Activated T-cell treated with anti-CD3 and anti-CD28 coated beads, Interleukin-2, amount 50 U/mL, for 72 hours (primary cell): ENCODE results near the gene MRPS33. TPM values are rescaled to one million over a fixed set of nuclear protein-coding genes. Genes with fewer than 3 reads are reported as not detected.

Experiments
- ATAC-seq, 2 donors: fragments of 150-1000 bp; cut with Tn5 transposase; replicated peaks in 1 of 2; 2 replicates each; pipeline ENCODE4 v1.10.0; 2021; ENCODE audit warnings: moderate library complexity in 2 of 2, mild to moderate bottlenecking in 1 of 2
- DNase-seq, 2 donors: peaks; one replicate each; pipeline ENCODE4 v3.0.0; 2021 to 2022; ENCODE audit warnings: mixed read lengths in 1 of 2
- H3K27ac Mint-ChIP-seq: one replicate; pipeline ENCODE4 v1.8.0; 2022; ENCODE audit warnings: mild to moderate bottlenecking, moderate library complexity, mixed read lengths
- H3K27me3 Mint-ChIP-seq: one replicate; pipeline ENCODE4 v1.8.0; 2022; ENCODE audit warnings: low read depth, mixed read lengths
- H3K36me3 Mint-ChIP-seq, 2 donors: one replicate each; pipeline ENCODE4 v1.8.0; 2022; ENCODE audit warnings: mixed read lengths in 2 of 2, mild to moderate bottlenecking in 1 of 2; ENCODE audit not compliant: insufficient read depth in 2 of 2
- H3K4me1 Mint-ChIP-seq: one replicate; pipeline ENCODE4 v1.8.0; 2022; ENCODE audit warnings: low read depth, mixed read lengths
- H3K4me3 Mint-ChIP-seq, 2 donors: one replicate each; pipeline ENCODE4 v1.8.0; 2022; ENCODE audit warnings: mild to moderate bottlenecking in 2 of 2, mixed read lengths in 2 of 2, moderate library complexity in 2 of 2
- H3K9me3 Mint-ChIP-seq, 2 donors: one replicate each; pipeline ENCODE4 v1.8.0; 2022; ENCODE audit warnings: mixed read lengths in 2 of 2
- total RNA-seq, 2 donors: library from RNA; stranded (reverse); gene quantifications; one replicate each; pipeline ENCODE4 v1.2.3, GENCODE V29; 2022

MRPS33 gene
- total RNA-seq, 2 donors from 2014 or later = 87.6 to 96.0 TPM

DNA sequence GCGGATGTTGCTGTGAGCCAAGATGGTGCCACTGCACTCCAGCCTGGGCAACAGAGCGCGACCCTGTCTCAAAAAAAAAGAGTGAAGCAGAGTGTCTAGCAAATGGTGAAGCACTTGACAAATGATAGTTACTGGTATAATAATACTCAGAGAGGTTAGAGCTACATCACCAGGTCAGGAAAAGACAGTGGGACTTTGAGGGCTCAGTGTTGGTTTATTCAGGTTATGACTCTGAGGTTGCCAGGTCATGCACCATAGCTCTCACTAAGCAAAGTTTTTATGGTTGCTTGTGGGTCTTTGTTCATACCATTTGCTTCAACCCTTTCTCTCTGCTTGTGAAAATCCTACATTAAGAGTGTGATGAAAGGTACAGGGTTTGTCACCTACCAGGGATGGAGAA is 13.6 kb downstream of the MRPS33 start:
- no peaks in the 10 kb centered on the region for H3K9me3 Mint-ChIP-seq
- peaks cover 0 to 3% of the 10 kb centered on the region in 2 donors for H3K36me3 Mint-ChIP-seq
- H3K4me3 Mint-ChIP-seq = no peak overlapping the region
- DNase-seq (no peak), ATAC-seq (peak in 1 of 2 donors; percentile 17)
- no peak overlapping the region for H3K27ac Mint-ChIP-seq
- peaks cover 7% of the 10 kb centered on the region for H3K27me3 Mint-ChIP-seq
- H3K4me1 Mint-ChIP-seq = no peaks in the 10 kb centered on the region

DNA sequence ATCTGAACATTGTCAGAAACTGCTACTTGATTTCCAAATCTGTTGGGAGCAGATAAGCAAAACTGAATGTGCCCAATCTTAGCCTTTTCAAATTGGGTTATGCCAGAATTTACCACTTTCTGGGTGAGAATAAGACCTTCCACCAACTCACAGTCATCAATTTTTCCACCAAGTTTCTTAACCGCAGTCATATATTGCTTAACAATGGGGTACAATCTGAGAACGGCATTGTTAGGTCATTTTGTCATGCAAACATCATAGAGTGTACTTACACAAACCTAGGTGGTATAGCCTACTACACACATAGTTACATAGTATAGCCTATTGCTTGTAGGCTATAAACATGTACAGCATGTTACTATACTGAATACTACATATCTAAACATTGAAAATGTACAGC is 16.0 kb downstream of the MRPS33 start:
- no peaks in the 10 kb centered on the region for H3K4me1 Mint-ChIP-seq
- no peak overlapping the region for H3K27ac Mint-ChIP-seq
- no peak for DNase-seq
- no peak overlapping the region for H3K4me3 Mint-ChIP-seq
- no peaks in the 10 kb centered on the region for H3K36me3 Mint-ChIP-seq
- ATAC-seq = no peak
- no peaks in the 10 kb centered on the region for H3K9me3 Mint-ChIP-seq
- H3K27me3 Mint-ChIP-seq = peaks cover 7% of the 10 kb centered on the region

DNA sequence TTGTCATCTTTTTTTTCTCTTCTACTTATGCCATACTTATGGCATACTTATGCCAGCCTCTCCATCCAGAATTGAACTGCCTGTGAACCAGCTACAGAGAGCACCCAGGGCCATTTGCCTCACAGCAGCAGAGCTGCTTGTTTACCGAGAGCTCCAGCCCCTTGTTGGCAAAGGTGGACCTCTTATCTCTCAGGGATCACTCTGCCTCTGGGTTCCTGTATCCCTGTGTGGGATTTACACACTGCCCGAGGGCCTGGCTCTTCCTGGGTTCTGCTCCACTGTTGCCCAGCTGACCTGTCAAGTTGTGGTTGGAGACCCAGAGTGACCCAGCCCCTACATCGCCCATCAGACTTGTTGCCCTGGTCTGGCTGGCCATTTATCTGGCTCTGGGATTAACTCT is 22.3 kb downstream of the MRPS33 start:
- DNase-seq = no peak
- H3K4me1 Mint-ChIP-seq = no peaks in the 10 kb centered on the region
- H3K27me3 Mint-ChIP-seq = no peaks in the 10 kb centered on the region
- no peaks in the 10 kb centered on the region for H3K36me3 Mint-ChIP-seq
- no peak overlapping the region for H3K27ac Mint-ChIP-seq
- no peak overlapping the region for H3K4me3 Mint-ChIP-seq
- no peaks in the 10 kb centered on the region for H3K9me3 Mint-ChIP-seq
- ATAC-seq = no peak

DNA sequence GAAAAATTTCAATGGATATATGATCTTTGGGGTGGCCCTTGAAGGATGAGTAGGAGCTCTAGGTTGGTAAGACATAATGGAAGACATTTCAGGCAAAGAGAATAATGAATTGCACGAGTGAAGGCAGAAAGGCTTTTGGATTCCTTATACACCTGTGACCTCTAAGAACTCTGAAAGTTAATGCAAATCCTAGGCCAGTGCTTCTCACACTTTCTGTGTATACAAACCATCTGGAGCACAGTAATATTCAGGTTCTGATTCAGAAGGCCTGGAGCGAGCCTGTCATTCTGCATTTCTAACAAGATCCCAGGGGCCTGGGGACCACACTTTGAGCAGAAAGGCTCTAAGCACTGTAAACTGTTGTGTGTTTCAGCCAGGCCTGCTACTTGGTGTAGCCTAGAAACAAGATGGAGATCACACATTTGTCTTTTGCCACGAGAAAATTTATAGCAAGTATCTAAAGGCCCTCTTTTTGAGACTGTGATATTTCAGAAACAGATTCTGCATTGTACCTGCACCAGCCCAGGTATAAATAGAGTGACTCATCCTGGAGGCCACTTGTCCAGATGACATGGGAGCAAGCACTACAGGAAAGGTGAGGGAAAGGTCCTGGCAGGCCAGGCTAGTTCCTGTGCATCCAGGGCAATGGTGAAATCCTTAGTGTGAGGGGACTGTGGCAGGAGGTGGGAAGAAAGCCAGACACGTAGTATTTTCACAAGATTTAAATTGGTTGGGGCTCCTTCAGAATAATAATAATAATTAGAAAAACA is 24.4 kb downstream of the MRPS33 start:
- H3K36me3 Mint-ChIP-seq = no peaks in the 10 kb centered on the region
- H3K9me3 Mint-ChIP-seq = no peaks in the 10 kb centered on the region
- H3K27me3 Mint-ChIP-seq = no peaks in the 10 kb centered on the region
- H3K27ac Mint-ChIP-seq = no peak overlapping the region
- no peak overlapping the region for H3K4me3 Mint-ChIP-seq
- DNase-seq = no peak
- H3K4me1 Mint-ChIP-seq = no peaks in the 10 kb centered on the region
- no peak for ATAC-seq

DNA sequence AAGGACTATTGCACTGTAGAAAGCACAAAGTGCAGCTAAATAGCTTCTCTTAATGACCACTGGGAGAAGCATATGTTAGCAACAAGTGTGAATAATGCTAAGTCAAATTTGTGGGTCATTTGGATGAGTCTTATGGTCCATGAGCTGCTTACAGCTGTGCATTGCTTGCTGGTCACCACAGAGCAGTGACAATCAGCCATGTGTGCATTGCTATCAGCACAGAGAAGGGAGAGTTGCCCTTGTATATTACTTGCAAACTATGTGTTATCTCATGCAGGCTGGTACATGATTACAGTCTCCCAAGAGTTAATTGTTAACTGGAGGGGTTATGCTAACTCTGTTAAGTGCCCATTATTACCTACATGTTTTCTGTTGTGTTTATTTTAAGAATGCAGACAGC is 25.7 kb downstream of the MRPS33 start:
- Mint-ChIP-seq H3K36me3 (peaks cover 0 to 2% of the 10 kb centered on the region in 2 donors), H3K4me3 (no peak overlapping the region), H3K9me3 (peaks cover 0 to 1% of the 10 kb centered on the region in 2 donors), H3K27ac (no peak overlapping the region), H3K27me3 (no peaks in the 10 kb centered on the region), H3K4me1 (no peaks in the 10 kb centered on the region)
- DNase-seq = no peak
- ATAC-seq = no peak

DNA sequence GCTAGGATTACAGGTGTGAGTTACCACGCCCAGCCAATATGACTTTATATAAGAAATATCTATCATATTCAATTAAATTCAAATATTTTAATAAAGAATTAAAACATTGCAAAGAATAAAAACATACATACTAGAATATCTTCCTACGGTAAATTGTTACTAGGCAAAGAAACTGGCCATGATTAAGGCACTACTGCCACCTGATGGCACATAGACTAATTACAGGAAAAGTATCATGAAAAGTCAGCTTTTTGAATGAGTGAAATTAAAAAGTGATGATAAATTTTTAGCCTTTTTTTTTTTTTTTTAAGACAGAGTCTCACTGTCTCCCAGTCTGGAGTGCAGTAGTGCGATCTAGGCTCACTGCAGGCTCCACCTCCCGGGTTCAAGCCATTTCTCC is 30.9 kb downstream of the MRPS33 start:
- no peak overlapping the region for H3K27ac Mint-ChIP-seq
- ATAC-seq (no peak), DNase-seq (peak in 1 of 2 donors; percentile 13)
- H3K36me3 Mint-ChIP-seq = peaks cover 0 to 2% of the 10 kb centered on the region in 2 donors
- no peaks in the 10 kb centered on the region for H3K4me1 Mint-ChIP-seq
- H3K9me3 Mint-ChIP-seq = peaks cover 0 to 1% of the 10 kb centered on the region in 2 donors
- H3K27me3 Mint-ChIP-seq = no peaks in the 10 kb centered on the region
- H3K4me3 Mint-ChIP-seq = no peak overlapping the region

DNA sequence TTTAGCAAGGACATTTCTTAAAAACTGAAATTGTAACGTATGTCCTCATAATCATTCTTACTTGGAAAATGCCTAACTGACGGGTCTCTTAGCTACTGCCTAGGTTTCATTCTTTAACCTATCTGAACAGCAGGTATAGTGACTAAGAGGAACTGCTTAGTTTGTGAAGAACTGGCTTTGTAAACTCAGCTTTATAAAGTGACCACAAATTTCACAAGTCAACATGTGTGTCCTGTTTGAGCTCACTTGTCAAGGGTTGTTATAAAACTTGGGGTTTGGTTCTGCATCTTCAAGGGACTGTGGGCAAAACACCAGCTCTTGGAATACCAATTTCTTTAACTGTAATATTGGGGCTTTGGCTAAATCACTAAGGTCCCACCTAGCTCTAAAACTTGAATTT is 32.2 kb downstream of the MRPS33 start:
- Mint-ChIP-seq H3K4me3 (no peak overlapping the region), H3K27me3 (no peaks in the 10 kb centered on the region), H3K27ac (no peak overlapping the region), H3K9me3 (peaks cover 0 to 1% of the 10 kb centered on the region in 2 donors), H3K36me3 (peaks cover 0 to 2% of the 10 kb centered on the region in 2 donors), H3K4me1 (no peaks in the 10 kb centered on the region)
- no peak for ATAC-seq
- DNase-seq = no peak

DNA sequence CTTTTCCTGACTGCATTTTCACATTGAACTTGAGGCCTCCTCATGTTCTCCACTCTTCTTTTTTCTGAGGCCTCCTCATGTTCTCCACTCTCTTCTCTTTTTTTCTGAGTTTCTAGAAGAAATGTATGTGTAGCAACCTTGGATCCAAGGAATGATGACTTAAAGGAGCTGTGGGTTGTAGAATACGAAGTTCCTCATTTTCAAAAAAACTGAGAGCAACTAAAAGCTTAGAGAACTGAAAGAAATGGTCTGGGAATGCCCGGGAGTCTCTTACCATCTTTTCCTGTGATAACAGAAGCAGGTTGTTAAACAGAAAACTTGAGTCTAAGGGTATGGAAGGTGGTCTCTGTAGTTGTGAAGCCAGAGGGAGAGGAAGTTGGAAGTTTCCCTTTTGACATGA is 32.8 kb downstream of the MRPS33 start:
- Mint-ChIP-seq H3K4me3 (no peak overlapping the region), H3K36me3 (peaks cover 0 to 2% of the 10 kb centered on the region in 2 donors), H3K9me3 (peaks cover 0 to 1% of the 10 kb centered on the region in 2 donors), H3K27me3 (no peaks in the 10 kb centered on the region), H3K27ac (no peak overlapping the region), H3K4me1 (no peaks in the 10 kb centered on the region)
- ATAC-seq (no peak), DNase-seq (no peak)

DNA sequence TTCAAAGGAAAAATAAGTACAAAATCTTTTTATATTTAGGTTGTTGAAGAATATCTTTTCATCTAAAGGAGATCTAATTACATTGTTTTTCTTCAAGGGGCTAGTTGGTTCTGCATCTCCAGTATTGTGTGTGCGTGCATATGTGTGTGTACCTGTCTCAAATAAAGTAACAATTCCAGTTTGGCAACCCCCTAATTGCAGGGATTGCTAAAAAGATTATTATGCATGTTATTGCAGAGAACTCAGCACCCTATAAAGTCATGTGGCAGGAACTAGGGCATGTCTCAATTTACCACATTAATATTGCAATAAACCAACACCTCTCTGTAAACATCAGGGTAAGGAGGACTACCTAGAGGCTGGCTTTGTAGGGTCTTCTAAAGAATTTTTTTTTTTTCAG is 37.0 kb downstream of the MRPS33 start:
- H3K27ac Mint-ChIP-seq = no peak overlapping the region
- ATAC-seq = no peak
- no peak for DNase-seq
- no peaks in the 10 kb centered on the region for H3K36me3 Mint-ChIP-seq
- no peaks in the 10 kb centered on the region for H3K9me3 Mint-ChIP-seq
- H3K4me3 Mint-ChIP-seq = no peak overlapping the region
- H3K27me3 Mint-ChIP-seq = no peaks in the 10 kb centered on the region
- peaks cover 5% of the 10 kb centered on the region for H3K4me1 Mint-ChIP-seq

DNA sequence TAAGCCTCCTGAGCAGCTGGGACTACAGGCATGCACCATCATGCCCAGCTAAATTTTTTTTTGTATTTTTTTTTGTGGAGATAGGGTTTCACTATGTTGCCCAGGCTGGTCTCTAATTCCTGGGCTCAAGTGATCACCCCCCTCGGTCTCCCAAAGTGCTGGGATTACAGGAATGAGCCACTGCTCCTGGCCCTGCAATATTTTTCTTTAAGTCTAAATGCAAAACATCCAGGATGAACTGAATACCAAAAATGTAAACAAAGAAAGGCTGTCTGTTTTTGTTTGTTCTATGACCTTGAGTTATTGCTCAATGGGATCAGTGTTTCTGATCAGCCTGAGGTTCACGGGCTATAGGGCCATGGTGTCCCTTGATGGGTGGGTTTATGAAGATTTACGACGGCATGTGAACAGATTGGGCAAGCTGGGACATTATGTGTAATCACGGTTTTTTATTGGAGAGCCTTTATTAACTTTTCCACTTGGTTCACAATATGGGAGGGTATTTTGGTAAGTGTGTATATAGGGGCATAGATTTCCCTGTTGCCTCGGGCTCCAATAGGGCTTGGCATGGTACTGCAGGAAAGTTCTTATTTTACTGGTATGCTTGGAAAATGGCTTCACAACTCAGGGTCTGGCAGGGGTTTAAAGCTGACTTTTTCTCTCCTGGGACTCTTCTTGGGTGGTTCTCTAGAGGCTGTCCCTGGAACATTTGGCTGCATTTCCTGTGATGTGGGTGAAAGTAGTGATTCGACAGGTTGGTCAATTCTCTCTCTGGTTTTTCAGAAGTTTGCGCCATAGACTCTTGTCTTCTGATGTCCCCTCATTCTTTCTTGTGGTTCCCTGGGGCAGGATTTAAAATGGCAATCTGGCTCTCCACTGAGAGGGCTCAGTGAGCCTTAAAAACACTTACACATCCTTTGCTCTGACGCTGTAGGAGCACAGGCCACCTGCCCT is 41.6 kb downstream of the MRPS33 start:
- DNase-seq = no peak
- peaks cover 5% of the 10 kb centered on the region for H3K4me1 Mint-ChIP-seq
- H3K4me3 Mint-ChIP-seq = no peak overlapping the region
- H3K9me3 Mint-ChIP-seq = no peaks in the 10 kb centered on the region
- no peaks in the 10 kb centered on the region for H3K27me3 Mint-ChIP-seq
- H3K27ac Mint-ChIP-seq = no peak overlapping the region
- no peak for ATAC-seq
- no peaks in the 10 kb centered on the region for H3K36me3 Mint-ChIP-seq

DNA sequence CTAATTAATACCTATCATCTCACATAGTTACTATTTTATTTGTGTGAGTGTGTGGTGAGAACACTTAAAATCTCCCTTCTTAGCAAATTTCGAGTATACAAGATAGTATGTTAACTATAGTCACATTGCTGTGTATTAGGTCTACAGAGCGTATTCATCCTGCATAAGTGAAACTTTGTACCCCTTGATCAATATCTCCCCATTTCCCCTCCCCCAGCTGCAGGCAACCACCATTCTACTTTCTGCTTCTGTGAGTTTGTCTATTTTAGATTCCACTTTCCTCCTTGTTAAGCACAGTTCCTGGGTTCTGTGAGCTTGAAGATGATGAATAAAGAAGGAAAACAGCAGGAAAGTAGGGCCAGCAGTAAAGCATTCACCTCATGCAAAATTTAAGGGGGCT is 42.4 kb downstream of the MRPS33 start:
- DNase-seq (no peak), ATAC-seq (no peak)
- peaks cover 5% of the 10 kb centered on the region for H3K4me1 Mint-ChIP-seq
- no peak overlapping the region for H3K4me3 Mint-ChIP-seq
- H3K36me3 Mint-ChIP-seq = no peaks in the 10 kb centered on the region
- H3K27me3 Mint-ChIP-seq = no peaks in the 10 kb centered on the region
- no peak overlapping the region for H3K27ac Mint-ChIP-seq
- H3K9me3 Mint-ChIP-seq = no peaks in the 10 kb centered on the region

DNA sequence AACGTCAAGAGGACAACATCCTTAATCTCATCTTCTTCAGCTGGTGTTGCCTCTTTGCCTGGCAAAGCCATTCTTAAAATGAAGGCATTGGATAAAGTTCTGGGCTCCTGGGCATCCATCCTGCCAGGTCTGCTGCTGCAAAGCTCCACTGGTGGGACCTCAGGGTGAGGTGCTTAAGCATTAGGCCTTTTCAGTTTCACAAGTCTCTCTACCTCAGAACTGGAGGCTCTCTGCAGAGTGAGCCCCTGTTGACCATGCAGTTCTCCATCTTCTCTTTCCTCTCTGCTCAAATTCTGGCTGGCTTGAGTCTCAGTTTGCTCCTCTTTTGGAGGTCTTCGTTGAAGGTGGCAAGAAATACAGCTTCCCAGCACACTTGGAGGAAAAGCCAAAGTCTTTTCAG is 47.3 kb downstream of the MRPS33 start:
- DNase-seq = no peak
- ATAC-seq = no peak
- Mint-ChIP-seq H3K4me3 (no peak overlapping the region), H3K27ac (no peak overlapping the region), H3K36me3 (no peaks in the 10 kb centered on the region), H3K4me1 (no peaks in the 10 kb centered on the region), H3K27me3 (no peaks in the 10 kb centered on the region), H3K9me3 (no peaks in the 10 kb centered on the region)

DNA sequence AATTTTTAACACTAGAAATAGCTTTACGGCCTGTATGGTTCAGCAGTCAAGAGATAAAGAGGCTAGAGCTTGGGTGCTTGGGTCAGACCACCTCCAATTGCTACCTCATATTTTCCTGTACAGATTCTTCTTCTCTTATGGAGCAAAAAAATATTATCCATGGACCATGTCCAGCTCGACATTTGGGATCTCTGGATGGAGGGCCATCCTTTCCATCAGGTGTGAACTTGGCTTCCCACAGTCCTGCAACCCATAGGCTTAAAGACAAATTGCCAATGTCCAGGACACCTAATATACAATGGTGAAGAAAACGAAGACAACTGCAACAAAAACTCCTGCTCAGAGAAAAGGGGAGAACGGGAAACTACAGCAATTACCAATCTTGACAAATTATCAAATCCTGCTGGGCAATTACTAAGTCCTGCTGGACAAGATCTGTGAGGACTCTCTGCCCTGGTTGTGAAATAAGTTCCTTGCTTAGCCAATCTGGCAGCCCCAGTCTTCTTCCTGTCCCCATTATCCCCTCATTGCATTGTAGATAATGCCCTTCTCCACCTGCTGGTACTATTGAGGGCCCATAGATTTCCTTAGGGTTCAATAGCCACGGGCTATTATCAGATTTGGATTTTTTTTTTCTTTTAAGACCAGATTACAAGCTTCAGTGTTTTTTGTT is 48.1 kb downstream of the MRPS33 start:
- ATAC-seq = no peak
- no peaks in the 10 kb centered on the region for H3K27me3 Mint-ChIP-seq
- no peaks in the 10 kb centered on the region for H3K4me1 Mint-ChIP-seq
- H3K36me3 Mint-ChIP-seq = no peaks in the 10 kb centered on the region
- H3K27ac Mint-ChIP-seq = no peak overlapping the region
- H3K9me3 Mint-ChIP-seq = no peaks in the 10 kb centered on the region
- no peak for DNase-seq
- H3K4me3 Mint-ChIP-seq = no peak overlapping the region
